Stimulated activated naive B cell treated with anti-CD40 and anti-IgM and Interleukin-4, amounts not matched to agents 10 μg/mL and 1 μg/mL and 100 μg/mL, for 72 hours (primary cell): ENCODE measurements around the gene KLHL2.

Source experiments
- ATAC-seq, 2 donors: fragments of 150-1000 bp; cut with Tn5 transposase; replicated peaks; 2 replicates each; pipeline ENCODE4 v1.10.0; 2021; ENCODE audit warnings: moderate library complexity in 1 of 2
- DNase-seq: peaks from one replicate; pipeline ENCODE4 v3.0.0; 2021
- H3K27ac Mint-ChIP-seq: one replicate; pipeline ENCODE4 v1.8.0; 2022; ENCODE audit warnings: mild to moderate bottlenecking, mixed read lengths
- H3K27me3 Mint-ChIP-seq, 2 donors: one replicate each; pipeline ENCODE4 v1.8.0; 2022; ENCODE audit warnings: mixed read lengths in 2 of 2
- H3K36me3 Mint-ChIP-seq, 2 donors: one replicate each; pipeline ENCODE4 v1.8.0; 2022; ENCODE audit warnings: mixed read lengths in 2 of 2, mild to moderate bottlenecking in 1 of 2
- H3K4me1 Mint-ChIP-seq, 2 donors: one replicate each; pipeline ENCODE4 v1.8.0; 2022; ENCODE audit warnings: mixed read lengths in 2 of 2, mild to moderate bottlenecking in 1 of 2
- H3K4me3 Mint-ChIP-seq, 2 donors: one replicate each; pipeline ENCODE4 v1.8.0; 2022; ENCODE audit warnings: mild to moderate bottlenecking in 2 of 2, mixed read lengths in 2 of 2, moderate library complexity in 1 of 2
- H3K9me3 Mint-ChIP-seq, 2 donors: one replicate each; pipeline ENCODE4 v1.8.0; 2022; ENCODE audit warnings: mixed read lengths in 2 of 2, mild to moderate bottlenecking in 1 of 2

Gene KLHL2

GRCh38 chr4:165302658-165303057 lies 95.3 kb downstream of the KLHL2 start:
- H3K36me3 Mint-ChIP-seq: peaks cover 24 to 40% of the 10 kb centered on the region in 2 donors
- peaks cover 10 to 11% of the 10 kb centered on the region in 2 donors for H3K4me1 Mint-ChIP-seq
- H3K9me3 Mint-ChIP-seq: no peaks in the 10 kb centered on the region
- no peaks in the 10 kb centered on the region for H3K27me3 Mint-ChIP-seq
- ATAC-seq (no peak), DNase-seq (no peak)
- H3K27ac Mint-ChIP-seq: no peak overlapping the region
- no peak overlapping the region for H3K4me3 Mint-ChIP-seq

GRCh38 chr4:165308166-165308565 lies 100.8 kb downstream of the KLHL2 start:
- ATAC-seq (no peak), DNase-seq (no peak)
- H3K27ac Mint-ChIP-seq: no peak overlapping the region
- peaks cover 27 to 51% of the 10 kb centered on the region in 2 donors for H3K36me3 Mint-ChIP-seq
- H3K4me1 Mint-ChIP-seq: no peaks in the 10 kb centered on the region
- no peaks in the 10 kb centered on the region for H3K27me3 Mint-ChIP-seq
- H3K4me3 Mint-ChIP-seq: no peak overlapping the region
- no peaks in the 10 kb centered on the region for H3K9me3 Mint-ChIP-seq

- no peak for DNase-seq
- Mint-ChIP-seq H3K36me3 (peaks cover 27 to 51% of the 10 kb centered on the region in 2 donors), H3K4me1 (no peaks in the 10 kb centered on the region), H3K27ac (no peak overlapping the region), H3K4me3 (no peak overlapping the region), H3K27me3 (no peaks in the 10 kb centered on the region), H3K9me3 (no peaks in the 10 kb centered on the region)
- no peak for ATAC-seq
Measured at GRCh38 chr4:165308606-165309005, 101.2 kb downstream of the KLHL2 start.

GRCh38 chr4:165309456-165309855 lies 102.1 kb downstream of the KLHL2 start:
- H3K27me3 Mint-ChIP-seq: no peaks in the 10 kb centered on the region
- H3K9me3 Mint-ChIP-seq: no peaks in the 10 kb centered on the region
- H3K4me3 Mint-ChIP-seq: no peak overlapping the region
- H3K4me1 Mint-ChIP-seq: peaks cover 0 to 4% of the 10 kb centered on the region in 2 donors
- no peak for ATAC-seq
- H3K27ac Mint-ChIP-seq: no peak overlapping the region
- no peak for DNase-seq
- peaks cover 26 to 52% of the 10 kb centered on the region in 2 donors for H3K36me3 Mint-ChIP-seq

- H3K36me3 Mint-ChIP-seq: peaks cover 21 to 49% of the 10 kb centered on the region in 2 donors
- no peak overlapping the region for H3K4me3 Mint-ChIP-seq
- H3K27ac Mint-ChIP-seq: no peak overlapping the region
- peaks cover 0 to 8% of the 10 kb centered on the region in 2 donors for H3K4me1 Mint-ChIP-seq
- ATAC-seq (no peak), DNase-seq (no peak)
- H3K27me3 Mint-ChIP-seq: no peaks in the 10 kb centered on the region
- H3K9me3 Mint-ChIP-seq: no peaks in the 10 kb centered on the region
Measured at GRCh38 chr4:165312506-165312905, 105.1 kb downstream of the KLHL2 start.

GRCh38 chr4:165319030-165319429 lies 111.7 kb downstream of the KLHL2 start:
- no peak for DNase-seq
- peaks cover 8 to 24% of the 10 kb centered on the region in 2 donors for H3K36me3 Mint-ChIP-seq
- no peak for ATAC-seq
- H3K4me1 Mint-ChIP-seq: peaks cover 2 to 19% of the 10 kb centered on the region in 2 donors
- H3K9me3 Mint-ChIP-seq: no peaks in the 10 kb centered on the region
- no peak overlapping the region for H3K27ac Mint-ChIP-seq
- H3K27me3 Mint-ChIP-seq: no peaks in the 10 kb centered on the region
- no peak overlapping the region for H3K4me3 Mint-ChIP-seq

- Mint-ChIP-seq H3K4me1 (peaks cover 2 to 15% of the 10 kb centered on the region in 2 donors), H3K9me3 (no peaks in the 10 kb centered on the region), H3K27ac (no peak overlapping the region), H3K36me3 (peaks cover 10 to 28% of the 10 kb centered on the region in 2 donors), H3K27me3 (no peaks in the 10 kb centered on the region), H3K4me3 (no peak overlapping the region)
- ATAC-seq: no peak
- DNase-seq: no peak
Measured at GRCh38 chr4:165319509-165319908, 112.1 kb downstream of the KLHL2 start.

GRCh38 chr4:165324236-165324917 lies 117.0 kb downstream of the KLHL2 start:
- ATAC-seq: no peak
- H3K4me3 Mint-ChIP-seq: no peak overlapping the region
- H3K36me3 Mint-ChIP-seq: peaks cover 8 to 21% of the 10 kb centered on the region in 2 donors
- no peaks in the 10 kb centered on the region for H3K9me3 Mint-ChIP-seq
- no peak for DNase-seq
- H3K27ac Mint-ChIP-seq: no peak overlapping the region
- peaks cover 12 to 25% of the 10 kb centered on the region in 2 donors for H3K4me1 Mint-ChIP-seq
- no peaks in the 10 kb centered on the region for H3K27me3 Mint-ChIP-seq

GRCh38 chr4:165324918-165325304 lies 117.5 kb downstream of the KLHL2 start:
- Mint-ChIP-seq H3K27me3 (no peaks in the 10 kb centered on the region), H3K27ac (no peak overlapping the region), H3K4me1 (peaks cover 15 to 25% of the 10 kb centered on the region in 2 donors)

GRCh38 chr4:165325732-165326512 lies 118.6 kb downstream of the KLHL2 start:
- peak overlapping the region; percentile 15 to 22 for H3K4me3 Mint-ChIP-seq
- H3K36me3 Mint-ChIP-seq: peaks cover 14 to 27% of the 10 kb centered on the region in 2 donors
- H3K27me3 Mint-ChIP-seq: no peaks in the 10 kb centered on the region
- DNase-seq: no peak
- peak overlapping the region; percentile 52 for H3K27ac Mint-ChIP-seq
- peaks cover 21 to 27% of the 10 kb centered on the region in 2 donors for H3K4me1 Mint-ChIP-seq
- ATAC-seq: no peak
- H3K9me3 Mint-ChIP-seq: no peaks in the 10 kb centered on the region

More at GRCh38 chr4:165324918-165325304, 117.5 kb downstream of the KLHL2 start:
- Mint-ChIP-seq H3K36me3 (peaks cover 8 to 21% of the 10 kb centered on the region in 2 donors), H3K9me3 (no peaks in the 10 kb centered on the region), H3K4me3 (no peak overlapping the region)
- no peak for ATAC-seq
- no peak for DNase-seq

- Mint-ChIP-seq H3K9me3 (no peaks in the 10 kb centered on the region), H3K36me3 (peaks cover 19 to 32% of the 10 kb centered on the region in 2 donors), H3K27me3 (no peaks in the 10 kb centered on the region), H3K27ac (no peak overlapping the region), H3K4me3 (no peak overlapping the region), H3K4me1 (peaks cover 25 to 31% of the 10 kb centered on the region in 2 donors)
- DNase-seq (no peak), ATAC-seq (peak; percentile 15 to 20)
Measured at GRCh38 chr4:165326831-165327210, 119.5 kb downstream of the KLHL2 start.

- ATAC-seq (peak; percentile 98), DNase-seq (peak; percentile 99)
- no peak within 1 kb of the TSS for H3K4me3 Mint-ChIP-seq
- H3K4me1 Mint-ChIP-seq: peaks cover 31 to 38% of the 10 kb centered on the region in 2 donors
- H3K36me3 Mint-ChIP-seq: peaks cover 24 to 38% of the 10 kb centered on the region in 2 donors
- no peaks in the 10 kb centered on the region for H3K27me3 Mint-ChIP-seq
- no peaks in the 10 kb centered on the region for H3K9me3 Mint-ChIP-seq
- no peak within 1 kb of the TSS for H3K27ac Mint-ChIP-seq
Measured at GRCh38 chr4:165327211-165328100, 120.1 kb downstream of the KLHL2 start, which contains the start of gene MSMO1. TSS of gene MSMO1 (plus strand) at chr4:165327669. CDS start at chr4:165333371, 5,702 bp downstream.

- Mint-ChIP-seq H3K4me1 (peaks cover 34 to 42% of the 10 kb centered on the region in 2 donors), H3K27me3 (no peaks in the 10 kb centered on the region), H3K4me3 (no peak overlapping the region), H3K36me3 (peaks cover 26 to 42% of the 10 kb centered on the region in 2 donors), H3K9me3 (no peaks in the 10 kb centered on the region), H3K27ac (no peak overlapping the region)
- ATAC-seq (peak in 1 of 2 donors; percentile 0), DNase-seq (no peak)
Measured at GRCh38 chr4:165328101-165328425, 120.7 kb downstream of the KLHL2 start.

GRCh38 chr4:165328708-165329107 lies 121.3 kb downstream of the KLHL2 start:
- no peak overlapping the region for H3K4me3 Mint-ChIP-seq
- H3K27me3 Mint-ChIP-seq: no peaks in the 10 kb centered on the region
- no peaks in the 10 kb centered on the region for H3K9me3 Mint-ChIP-seq
- DNase-seq: no peak
- peaks cover 23 to 38% of the 10 kb centered on the region in 2 donors for H3K36me3 Mint-ChIP-seq
- no peak overlapping the region for H3K27ac Mint-ChIP-seq
- no peak for ATAC-seq
- peaks cover 34 to 42% of the 10 kb centered on the region in 2 donors for H3K4me1 Mint-ChIP-seq
